ENCODE data around the gene LRRC63. TPM values are rescaled to one million over a fixed set of nuclear protein-coding genes. Genes with fewer than 3 reads are reported as not detected.
"Not testable (repeated sequence)": the region's sequence is repeated elsewhere in the genome, so short reads cannot be mapped to it uniquely, and the experiment has no call there.

Gene LRRC63
- total RNA-seq, 4 donors from 2014 or later = 1.0 TPM; not detected in 3

DNA sequence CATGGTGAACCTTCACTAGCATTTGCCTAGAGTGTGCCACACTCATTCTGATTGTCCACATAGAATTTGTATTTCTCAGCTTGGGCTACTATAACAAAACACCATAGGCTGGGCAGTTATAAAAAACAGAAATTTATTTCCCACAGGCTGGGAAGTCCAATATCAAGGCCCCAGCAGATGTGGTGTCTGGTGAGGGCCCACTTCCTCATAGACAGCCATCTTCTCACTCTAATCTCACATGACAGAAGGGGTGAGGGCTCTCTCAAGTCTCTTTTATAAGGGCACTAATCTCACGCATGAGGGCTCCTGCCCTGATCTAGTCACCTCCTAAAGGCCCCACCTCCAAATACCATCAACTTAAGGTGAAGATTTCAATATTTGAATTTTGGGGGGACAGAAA, 53.6 kb downstream of the LRRC63 start:
- DNase-seq (ENCODE audit: low spot score) (no peak), ATAC-seq (ENCODE audit: low FRiP score) (no peak)
- TF ChIP-seq, protein P1, sequence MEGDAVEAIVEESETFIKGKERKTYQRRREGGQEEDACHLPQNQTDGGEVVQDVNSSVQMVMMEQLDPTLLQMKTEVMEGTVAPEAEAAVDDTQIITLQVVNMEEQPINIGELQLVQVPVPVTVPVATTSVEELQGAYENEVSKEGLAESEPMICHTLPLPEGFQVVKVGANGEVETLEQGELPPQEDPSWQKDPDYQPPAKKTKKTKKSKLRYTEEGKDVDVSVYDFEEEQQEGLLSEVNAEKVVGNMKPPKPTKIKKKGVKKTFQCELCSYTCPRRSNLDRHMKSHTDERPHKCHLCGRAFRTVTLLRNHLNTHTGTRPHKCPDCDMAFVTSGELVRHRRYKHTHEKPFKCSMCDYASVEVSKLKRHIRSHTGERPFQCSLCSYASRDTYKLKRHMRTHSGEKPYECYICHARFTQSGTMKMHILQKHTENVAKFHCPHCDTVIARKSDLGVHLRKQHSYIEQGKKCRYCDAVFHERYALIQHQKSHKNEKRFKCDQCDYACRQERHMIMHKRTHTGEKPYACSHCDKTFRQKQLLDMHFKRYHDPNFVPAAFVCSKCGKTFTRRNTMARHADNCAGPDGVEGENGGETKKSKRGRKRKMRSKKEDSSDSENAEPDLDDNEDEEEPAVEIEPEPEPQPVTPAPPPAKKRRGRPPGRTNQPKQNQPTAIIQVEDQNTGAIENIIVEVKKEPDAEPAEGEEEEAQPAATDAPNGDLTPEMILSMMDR (IDR thresholded peaks at IDR 0.05) = no peak

DNA sequence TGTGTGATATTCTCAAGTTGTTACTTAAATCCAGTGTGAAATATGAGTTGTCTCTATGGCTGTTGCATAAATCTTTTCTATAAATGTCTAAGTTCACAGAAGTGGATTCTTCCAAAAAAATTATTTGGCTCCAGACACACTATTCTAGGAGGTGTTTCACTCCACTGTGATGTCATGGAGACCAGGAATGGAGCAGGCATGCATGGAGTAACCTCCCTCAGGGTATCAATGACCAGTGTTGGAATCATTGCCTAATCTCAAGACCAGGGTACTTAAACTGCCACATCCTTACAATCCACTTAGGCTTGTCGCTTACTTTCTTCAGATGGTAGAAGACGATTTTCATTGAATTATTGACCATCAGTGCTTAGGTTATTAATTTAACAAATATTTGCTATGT, 55.4 kb downstream of the LRRC63 start:
- ATAC-seq (ENCODE audit: low FRiP score) (no peak), DNase-seq (ENCODE audit: low spot score) (no peak)
- TF ChIP-seq, protein P1 (IDR thresholded peaks at IDR 0.05) = no peak

GRCh38 chr13:46270416-46270815, 58.7 kb downstream of the LRRC63 start:
- ATAC-seq (ENCODE audit: low FRiP score) = no peak
- TF ChIP-seq, protein P1 (IDR thresholded peaks at IDR 0.05) = no peak

GRCh38 chr13:46274094-46274698, 62.5 kb downstream of the LRRC63 start:
- TF ChIP-seq, protein P1 (IDR thresholded peaks at IDR 0.05) = no peak

More at GRCh38 chr13:46270416-46270815, 58.7 kb downstream of the LRRC63 start:
- no peak for DNase-seq (ENCODE audit: low spot score)

GRCh38 chr13:46278474-46278873, 66.7 kb downstream of the LRRC63 start:
- no peak for ATAC-seq (ENCODE audit: low FRiP score)
- DNase-seq (ENCODE audit: low spot score) = no peak
- TF ChIP-seq, protein P1 (IDR thresholded peaks at IDR 0.05) = no peak

More at GRCh38 chr13:46274094-46274698, 62.5 kb downstream of the LRRC63 start:
- ATAC-seq (ENCODE audit: low FRiP score) (no peak), DNase-seq (ENCODE audit: low spot score) (no peak)

DNA sequence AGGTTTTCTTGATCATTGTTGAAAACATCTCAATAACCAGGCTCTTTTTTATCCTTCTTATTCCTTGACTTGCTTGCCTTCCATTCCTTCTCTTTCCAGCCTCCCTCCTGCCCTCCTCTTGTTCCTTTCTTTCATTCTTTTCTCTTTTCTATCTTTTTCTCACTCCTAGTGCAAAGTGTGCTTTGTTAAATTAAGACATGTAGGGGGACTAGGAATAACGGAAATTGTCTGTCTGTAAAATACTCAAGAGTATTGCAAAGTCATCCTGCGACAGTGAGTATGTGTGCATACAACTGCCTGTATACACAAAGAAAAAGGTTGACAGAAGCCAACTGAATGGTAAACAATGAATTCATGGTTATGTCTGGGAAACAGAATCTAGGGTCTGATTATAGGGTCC, 70.1 kb downstream of the LRRC63 start:
- ATAC-seq (ENCODE audit: low FRiP score) = no peak
- TF ChIP-seq, protein P1 (IDR thresholded peaks at IDR 0.05) = no peak
- DNase-seq (ENCODE audit: low spot score) = no peak

- not testable (repeated sequence) for DNase-seq (ENCODE audit: low spot score); ATAC-seq (ENCODE audit: low FRiP score)
These were observed 72.4 kb downstream of the LRRC63 start for GRCh38 chr13:46283912-46284824.
